Natural killer cell treated with Interleukin-12 subunit alpha and Interleukin-12 subunit beta and Interleukin-15 and Interleukin-18, amount 100 ng/mL, for 72 hours (primary cell): Measurements from ENCODE around the gene PRKAR2B. TPM values are rescaled to one million over a fixed set of nuclear protein-coding genes. Genes with fewer than 3 reads are reported as not detected.
"Not testable (repeated sequence)": the region's sequence is repeated elsewhere in the genome, so short reads cannot be mapped to it uniquely, and the experiment has no call there.

Experiments used
- ATAC-seq, 2 donors: fragments of 150-1000 bp; cut with Tn5 transposase in 1 of 2; sonication (Bioruptor Pico), chemical (Tn5 transposase) in 1 of 2; 2 replicates each; pipeline ENCODE4 v1.10.0; 2021
- DNase-seq: peaks from one replicate; pipeline ENCODE4 v3.0.0; 2022; ENCODE audit warnings: low spot score
- H3K27ac Mint-ChIP-seq, 2 donors: 1 replicate in 1 of 2; 2 replicates in 1 of 2; pipeline ENCODE4 v1.8.0; 2022; ENCODE audit warnings: mixed read lengths in 2 of 2, mild to moderate bottlenecking in 1 of 2, moderate library complexity in 1 of 2
- H3K27me3 Mint-ChIP-seq, 2 donors: 1 replicate in 1 of 2; 2 replicates in 1 of 2; pipeline ENCODE4 v1.8.0; 2022; ENCODE audit warnings: mixed read lengths in 2 of 2
- H3K36me3 Mint-ChIP-seq: one replicate; pipeline ENCODE4 v1.8.0; 2022; ENCODE audit warnings: mixed read lengths
- H3K4me1 Mint-ChIP-seq, 2 donors: 1 replicate in 1 of 2; 2 replicates in 1 of 2; pipeline ENCODE4 v1.8.0; 2022; ENCODE audit warnings: low read depth in 2 of 2, mixed read lengths in 2 of 2, mild to moderate bottlenecking in 1 of 2
- H3K4me3 Mint-ChIP-seq: one replicate; pipeline ENCODE4 v1.8.0; 2022; ENCODE audit warnings: mixed read lengths
- H3K9me3 Mint-ChIP-seq: 2 replicates; pipeline ENCODE4 v1.8.0; 2022; ENCODE audit warnings: mixed read lengths
- total RNA-seq, 2 donors: library from RNA; stranded (reverse); gene quantifications; one replicate each; pipeline ENCODE4 v1.2.3, GENCODE V29; 2022

Gene PRKAR2B
- total RNA-seq, 2 donors from 2014 or later, result 0.57 to 4.7 TPM

- Mint-ChIP-seq H3K36me3 (no peaks in the 10 kb centered on the region), H3K27me3 (peaks cover 27 to 57% of the 10 kb centered on the region in 2 donors), H3K4me1 (peaks cover 12 to 14% of the 10 kb centered on the region in 2 donors), H3K27ac (no peak overlapping the region), H3K4me3 (no peak overlapping the region), H3K9me3 (no peaks in the 10 kb centered on the region)
- DNase-seq (no peak), ATAC-seq (no peak)
Observed at GRCh38 chr7:107047902-107048782, 3.6 kb downstream of the PRKAR2B start.

- no peak overlapping the region for H3K4me3 Mint-ChIP-seq
- ATAC-seq, result no peak
- H3K27ac Mint-ChIP-seq, result no peak overlapping the region
- H3K27me3 Mint-ChIP-seq, result peaks cover 28 to 63% of the 10 kb centered on the region in 2 donors
- DNase-seq, result no peak
- H3K4me1 Mint-ChIP-seq, result peaks cover 9 to 13% of the 10 kb centered on the region in 2 donors
- no peaks in the 10 kb centered on the region for H3K36me3 Mint-ChIP-seq
- H3K9me3 Mint-ChIP-seq, result no peaks in the 10 kb centered on the region
Observed at GRCh38 chr7:107048783-107049418, 4.4 kb downstream of the PRKAR2B start.

GRCh38 chr7:107049480-107049879 is 5.0 kb downstream of the PRKAR2B start:
- H3K4me1 Mint-ChIP-seq, result peaks cover 7 to 11% of the 10 kb centered on the region in 2 donors
- H3K9me3 Mint-ChIP-seq, result no peaks in the 10 kb centered on the region
- H3K27me3 Mint-ChIP-seq, result peaks cover 26 to 63% of the 10 kb centered on the region in 2 donors
- H3K36me3 Mint-ChIP-seq, result no peaks in the 10 kb centered on the region
- H3K27ac Mint-ChIP-seq, result no peak overlapping the region
- DNase-seq (no peak), ATAC-seq (no peak)
- H3K4me3 Mint-ChIP-seq, result no peak overlapping the region

- H3K27ac Mint-ChIP-seq, result no peak overlapping the region
- H3K36me3 Mint-ChIP-seq, result no peaks in the 10 kb centered on the region
- H3K4me1 Mint-ChIP-seq, result peaks cover 7 to 11% of the 10 kb centered on the region in 2 donors
- no peaks in the 10 kb centered on the region for H3K9me3 Mint-ChIP-seq
- peaks cover 26 to 63% of the 10 kb centered on the region in 2 donors for H3K27me3 Mint-ChIP-seq
- no peak for DNase-seq
- no peak overlapping the region for H3K4me3 Mint-ChIP-seq
- ATAC-seq, result no peak
Observed at GRCh38 chr7:107049971-107050532, 5.5 kb downstream of the PRKAR2B start.

- Mint-ChIP-seq H3K4me3 (no peak overlapping the region), H3K27ac (no peak overlapping the region), H3K36me3 (no peaks in the 10 kb centered on the region), H3K4me1 (no peaks in the 10 kb centered on the region), H3K9me3 (no peaks in the 10 kb centered on the region), H3K27me3 (peaks cover 17 to 53% of the 10 kb centered on the region in 2 donors)
- DNase-seq (no peak), ATAC-seq (no peak)
Observed at GRCh38 chr7:107051376-107051775, 6.9 kb downstream of the PRKAR2B start.

- DNase-seq, H3K36me3 Mint-ChIP-seq, H3K4me3 Mint-ChIP-seq, H3K9me3 Mint-ChIP-seq, ATAC-seq, H3K27ac Mint-ChIP-seq, H3K4me1 Mint-ChIP-seq: not testable (repeated sequence)
- peaks cover 3 to 31% of the 10 kb centered on the region in 2 donors for H3K27me3 Mint-ChIP-seq
Observed at GRCh38 chr7:107054965-107055364, 10.5 kb downstream of the PRKAR2B start.

- DNase-seq, H3K4me1 Mint-ChIP-seq, H3K27ac Mint-ChIP-seq, H3K4me3 Mint-ChIP-seq, H3K9me3 Mint-ChIP-seq, H3K36me3 Mint-ChIP-seq, ATAC-seq: not testable (repeated sequence)
- peaks cover 2 to 28% of the 10 kb centered on the region in 2 donors for H3K27me3 Mint-ChIP-seq
Observed at GRCh38 chr7:107056058-107056457, 11.6 kb downstream of the PRKAR2B start.

- Mint-ChIP-seq H3K4me3 (no peak overlapping the region), H3K9me3 (no peaks in the 10 kb centered on the region), H3K4me1 (no peaks in the 10 kb centered on the region), H3K27ac (no peak overlapping the region), H3K27me3 (peaks cover 2 to 35% of the 10 kb centered on the region in 2 donors), H3K36me3 (no peaks in the 10 kb centered on the region)
- DNase-seq, result no peak
- no peak for ATAC-seq
Observed at GRCh38 chr7:107056728-107057473, 12.4 kb downstream of the PRKAR2B start.

- Mint-ChIP-seq H3K9me3 (no peaks in the 10 kb centered on the region), H3K4me3 (no peak overlapping the region), H3K27me3 (peaks cover 2 to 35% of the 10 kb centered on the region in 2 donors), H3K36me3 (no peaks in the 10 kb centered on the region), H3K27ac (no peak overlapping the region), H3K4me1 (no peaks in the 10 kb centered on the region)
- no peak for DNase-seq
- ATAC-seq, result no peak
Observed at GRCh38 chr7:107057474-107057833, 12.9 kb downstream of the PRKAR2B start.

GRCh38 chr7:107059468-107059867 is 15.0 kb downstream of the PRKAR2B start:
- H3K9me3 Mint-ChIP-seq, result no peaks in the 10 kb centered on the region
- H3K36me3 Mint-ChIP-seq, result no peaks in the 10 kb centered on the region

GRCh38 chr7:107063245-107064120 is 19.0 kb downstream of the PRKAR2B start:
- no peak overlapping the region for H3K27ac Mint-ChIP-seq
- no peaks in the 10 kb centered on the region for H3K4me1 Mint-ChIP-seq
- H3K27me3 Mint-ChIP-seq, result peaks cover 0 to 15% of the 10 kb centered on the region in 2 donors
- H3K36me3 Mint-ChIP-seq, result no peaks in the 10 kb centered on the region
- no peak overlapping the region for H3K4me3 Mint-ChIP-seq
- DNase-seq, result no peak
- ATAC-seq, result no peak
- no peaks in the 10 kb centered on the region for H3K9me3 Mint-ChIP-seq

More at GRCh38 chr7:107059468-107059867, 15.0 kb downstream of the PRKAR2B start:
- no peak for DNase-seq
- Mint-ChIP-seq H3K4me3 (no peak overlapping the region), H3K27me3 (peaks cover 0 to 29% of the 10 kb centered on the region in 2 donors), H3K27ac (no peak overlapping the region), H3K4me1 (no peaks in the 10 kb centered on the region)
- ATAC-seq, result no peak

GRCh38 chr7:107064255-107064654 is 19.8 kb downstream of the PRKAR2B start:
- Mint-ChIP-seq H3K27ac (no peak overlapping the region), H3K4me1 (peaks cover 0 to 2% of the 10 kb centered on the region in 2 donors), H3K36me3 (no peaks in the 10 kb centered on the region), H3K9me3 (no peaks in the 10 kb centered on the region), H3K4me3 (no peak overlapping the region), H3K27me3 (peaks cover 0 to 15% of the 10 kb centered on the region in 2 donors)
- DNase-seq (no peak), ATAC-seq (no peak)

GRCh38 chr7:107065929-107066247 is 21.4 kb downstream of the PRKAR2B start:
- no peaks in the 10 kb centered on the region for H3K9me3 Mint-ChIP-seq

More at GRCh38 chr7:107065929-107066247, 21.4 kb downstream of the PRKAR2B start:
- DNase-seq (no peak), ATAC-seq (no peak)
- Mint-ChIP-seq H3K4me3 (no peak overlapping the region), H3K27ac (no peak overlapping the region), H3K36me3 (no peaks in the 10 kb centered on the region), H3K4me1 (peaks cover 0 to 5% of the 10 kb centered on the region in 2 donors), H3K27me3 (peaks cover 0 to 9% of the 10 kb centered on the region in 2 donors)
